AG09319 (cell line): ENCODE results near the gene IGLON5.
A peak's percentile ranks its signal among the peaks of the same experiment; 100 is the strongest.

Experiments used
- DNase-seq: peaks from one replicate; pipeline ENCODE4 v3.0.0-alpha.2; 2010; ENCODE audit warnings: low read depth; ENCODE audit errors: extremely low read depth
- CTCF ChIP-seq: IDR thresholded peaks from 2 replicates; pipeline ENCODE4 v1.5.1; 2011; ENCODE audit warnings: low read depth, mild to moderate bottlenecking, inconsistent platforms, low read length, moderate library complexity

The IGLON5 gene

DNA sequence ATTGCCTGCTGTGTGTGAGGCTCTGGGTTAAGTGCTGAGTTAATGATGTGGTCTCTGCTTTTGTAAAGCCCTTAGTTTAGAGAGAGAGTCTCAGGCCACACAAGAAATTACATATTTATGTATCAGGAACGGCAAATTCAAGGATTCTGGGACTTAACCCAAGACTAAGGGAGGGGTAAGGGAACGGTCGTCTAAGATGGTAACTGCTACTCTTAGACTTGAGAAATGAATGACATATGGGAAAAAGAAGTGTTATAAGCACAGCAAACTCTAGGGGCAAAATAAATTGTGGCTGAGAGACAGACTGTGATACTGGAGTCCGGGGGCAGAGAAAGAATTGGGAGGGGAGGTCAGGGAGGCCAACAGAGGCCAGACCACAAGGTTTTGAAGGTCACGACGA, 20.3 kb downstream of the IGLON5 start:
- no peak for TF ChIP-seq CTCF

GRCh38 chr19:51333836-51334460, 22.5 kb downstream of the IGLON5 start:
- DNase-seq, result no peak

More for the DNA sequence above, 20.3 kb downstream of the IGLON5 start:
- no peak for DNase-seq

GRCh38 chr19:51337141-51337860, 25.9 kb downstream of the IGLON5 start:
- no peak for TF ChIP-seq CTCF
- no peak for DNase-seq

More at GRCh38 chr19:51333836-51334460, 22.5 kb downstream of the IGLON5 start:
- TF ChIP-seq CTCF, result no peak

DNA sequence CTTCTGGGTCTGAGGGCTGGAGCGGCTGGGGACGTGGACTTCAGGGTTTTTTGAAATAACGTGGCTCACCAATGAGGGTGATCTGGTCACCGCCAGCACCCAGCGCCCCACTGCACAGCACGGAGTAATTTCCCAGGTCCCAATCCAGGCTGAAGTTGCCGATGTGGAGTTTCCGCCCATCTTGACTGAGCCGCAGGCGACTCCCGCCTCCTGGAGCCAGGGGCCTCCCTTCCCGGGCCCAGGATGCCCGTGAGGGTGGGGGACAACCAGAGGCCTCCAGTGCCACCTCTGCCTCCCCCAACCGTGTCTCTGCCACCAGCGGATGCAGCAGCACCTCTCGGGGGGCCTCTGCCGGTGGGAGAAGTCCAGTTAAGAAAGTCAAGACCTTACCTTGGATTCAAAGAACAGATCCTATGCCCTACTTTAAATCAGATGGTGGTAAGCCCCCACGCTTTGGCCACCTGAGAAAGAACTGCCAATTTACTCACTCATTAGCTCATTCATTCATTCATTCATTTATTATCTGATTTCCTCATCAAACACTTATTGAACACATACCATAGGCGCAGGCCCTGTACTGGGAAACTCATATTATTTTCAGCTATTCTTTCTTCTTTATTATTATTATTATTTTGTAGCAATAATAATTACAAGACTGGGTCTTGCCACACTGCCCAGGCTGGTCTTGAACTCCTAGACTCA, 26.6 kb downstream of the IGLON5 start:
- no peak for TF ChIP-seq CTCF
- DNase-seq, result no peak

DNA sequence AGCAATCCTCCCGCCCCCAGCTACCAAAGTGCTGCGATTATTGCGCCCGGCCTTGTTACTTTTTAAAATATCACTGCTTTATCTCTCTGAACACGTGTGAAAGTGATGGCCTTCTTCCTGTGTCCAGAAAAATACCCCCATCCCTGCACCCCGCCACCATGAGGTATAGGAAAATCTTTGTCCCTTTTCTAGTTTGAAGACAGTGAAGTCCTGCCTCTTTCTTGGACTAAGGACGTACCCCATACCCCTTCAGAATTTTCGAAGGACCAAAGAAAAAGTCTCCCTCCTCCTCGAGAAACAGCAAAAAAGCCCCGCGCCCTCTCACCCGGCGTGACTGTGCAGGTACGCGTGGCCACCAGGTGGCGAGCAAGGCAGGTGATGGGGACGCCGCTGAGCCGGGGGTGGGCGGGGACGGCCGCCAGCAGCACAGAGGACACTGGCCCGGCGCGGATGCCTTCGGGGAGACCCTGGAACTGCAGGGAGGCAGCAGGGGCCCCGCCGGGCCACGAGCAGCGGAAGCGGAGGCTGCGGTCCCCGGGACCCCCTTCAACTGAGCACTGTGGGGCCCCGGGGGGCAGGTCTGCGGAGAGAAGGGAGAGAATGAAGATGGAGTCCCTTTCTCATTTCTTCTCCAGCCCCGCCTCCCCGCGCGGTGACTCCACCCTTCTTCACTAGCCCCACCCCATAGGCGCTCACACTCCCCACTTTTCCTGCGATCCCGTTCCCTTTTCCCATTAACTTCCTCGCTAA, 27.3 kb downstream of the IGLON5 start:
- DNase-seq, result peak; percentile 15
- TF ChIP-seq CTCF, result peak; percentile 79

- peak; percentile 1 for TF ChIP-seq CTCF
- no peak for DNase-seq
Measured at GRCh38 chr19:51339313-51339686, 27.9 kb downstream of the IGLON5 start.
